GM11168 (cell line): ENCODE measurements around the gene C4orf36.

Source experiments
- in situ Hi-C: fragments of 300-500 bp; cut with MboI; formaldehyde crosslinking; loops from one replicate; pipeline ENCODE4 v1.12.0; 2022; ENCODE audit warnings: low sequenced_read_pairs; ENCODE audit not compliant: unreplicated experiment

The C4orf36 gene

DNA sequence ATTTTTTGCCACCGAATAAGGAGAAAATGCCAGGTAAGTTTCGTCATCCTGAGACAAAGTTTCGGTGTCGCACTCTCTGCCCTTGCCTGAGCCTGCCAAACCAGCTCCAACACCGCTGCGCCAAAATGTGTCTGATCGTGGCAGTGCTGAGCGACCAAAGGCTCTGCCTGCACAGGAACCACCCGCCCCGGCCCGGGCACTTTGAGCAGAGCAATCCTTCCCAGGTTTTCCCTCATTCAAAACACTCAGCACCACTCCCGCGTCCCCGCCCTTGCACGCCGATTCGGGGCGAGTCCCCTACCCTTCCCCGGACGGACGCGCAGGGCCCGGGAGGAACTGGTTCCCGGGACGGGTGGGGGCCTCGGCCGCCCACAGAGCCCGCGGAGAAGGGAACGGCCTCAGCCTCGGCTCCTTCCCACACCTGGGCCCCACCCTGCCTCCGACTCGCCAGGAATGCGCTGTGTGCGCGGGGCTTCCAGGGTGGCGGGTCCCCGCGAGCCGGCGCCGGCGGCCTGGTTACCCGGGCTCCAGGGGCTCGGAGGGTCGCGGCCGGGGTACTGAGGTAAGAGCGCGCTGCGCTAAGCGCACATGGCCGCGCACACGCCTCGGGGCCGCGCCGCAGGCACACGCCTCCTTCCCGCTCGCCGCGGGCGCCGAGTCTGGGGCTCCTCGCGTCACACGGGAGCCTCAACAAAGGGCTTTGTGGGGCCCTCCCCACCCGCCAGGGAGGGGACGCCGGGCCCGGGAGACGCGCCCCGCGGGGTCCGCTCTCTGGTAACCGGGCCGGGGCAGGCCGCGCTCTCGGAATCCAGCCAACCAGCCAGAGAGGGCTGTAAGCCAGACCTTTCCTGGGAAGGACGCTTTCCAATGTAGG, at the start of gene C4orf36:
Gene C4orf36, minus strand, starts transcription at position 661 of the 874 bp plus-strand sequence. CDS start 902 bp downstream, outside the sequence.
- in situ Hi-C loops, result no loop called here

- in situ Hi-C loops, result loop anchor here (25.0 kb wide), 1 partner anchor 271 kb away; the partner anchor contains the start of gene KLHL8
Observed at GRCh38 chr4:86940920-86941460, 48.8 kb upstream of the C4orf36 start.

GRCh38 chr4:86939729-86940575, 47.7 kb upstream of the C4orf36 start:
- in situ Hi-C loops, result loop anchor here (25.0 kb wide), 1 partner anchor 272 kb away; the partner anchor contains the start of gene KLHL8

GRCh38 chr4:86938771-86939520, 46.7 kb upstream of the C4orf36 start:
- in situ Hi-C loops, result loop anchor here (25.0 kb wide), 1 partner anchor 273 kb away; the partner anchor contains the start of gene KLHL8

DNA sequence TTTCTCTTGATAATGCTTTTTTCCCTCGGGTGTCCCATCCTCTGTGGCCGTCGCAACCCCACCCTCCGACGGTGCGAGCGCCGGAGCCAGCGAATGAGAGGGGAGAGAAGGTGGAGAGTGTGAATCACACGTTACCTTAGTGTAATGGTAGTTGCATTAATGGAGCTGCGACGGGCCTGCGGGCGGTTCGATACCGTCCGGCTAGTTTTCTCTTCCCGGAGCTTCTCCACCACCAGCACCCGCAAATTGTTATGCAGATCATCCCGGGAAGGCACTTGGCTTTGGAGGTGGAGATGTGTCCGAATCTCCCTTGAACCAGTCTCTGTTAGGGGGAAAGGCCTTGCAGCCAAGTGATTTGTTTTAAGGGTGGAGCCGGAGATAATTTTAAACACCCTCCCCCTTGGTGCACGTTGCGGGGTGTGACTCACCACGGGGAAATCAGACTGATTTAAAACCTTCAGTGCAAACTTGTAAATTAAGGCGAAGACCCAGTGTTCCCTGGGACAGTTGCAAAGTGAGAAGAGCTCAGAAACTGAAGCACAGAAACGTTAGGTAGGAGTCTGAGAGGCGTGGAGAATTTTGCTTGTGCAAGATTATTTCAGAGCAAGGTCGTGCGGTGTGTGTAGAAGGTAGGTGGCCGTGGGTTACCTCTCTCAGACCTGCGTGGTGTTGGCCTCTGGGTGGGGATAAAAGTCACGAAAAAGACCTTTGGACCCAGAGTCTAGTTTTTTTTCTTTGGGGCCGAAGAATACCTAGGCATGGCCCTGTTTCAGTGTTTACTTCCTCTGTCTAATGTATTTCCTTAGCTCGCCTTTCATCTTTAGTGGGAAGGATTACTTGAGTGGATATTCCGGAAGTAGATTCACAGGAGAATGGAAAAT, 43.9 kb upstream of the C4orf36 start:
- in situ Hi-C loops, result loop anchor here (25.0 kb wide), 1 partner anchor 276 kb away; the partner anchor contains the start of gene KLHL8

GRCh38 chr4:86935566-86935852, 43.3 kb upstream of the C4orf36 start:
- in situ Hi-C loops, result loop anchor here (25.0 kb wide), 1 partner anchor 277 kb away; the partner anchor contains the start of gene KLHL8

GRCh38 chr4:86934771-86935565, 42.7 kb upstream of the C4orf36 start, which contains the start of gene AFF1:
TSS of gene AFF1 (plus strand) at chr4:86935011. CDS start at chr4:86948534, 13,523 bp downstream.
- in situ Hi-C loops, result loop anchor here (25.0 kb wide), 1 partner anchor 277 kb away; the partner anchor contains the start of gene KLHL8

DNA sequence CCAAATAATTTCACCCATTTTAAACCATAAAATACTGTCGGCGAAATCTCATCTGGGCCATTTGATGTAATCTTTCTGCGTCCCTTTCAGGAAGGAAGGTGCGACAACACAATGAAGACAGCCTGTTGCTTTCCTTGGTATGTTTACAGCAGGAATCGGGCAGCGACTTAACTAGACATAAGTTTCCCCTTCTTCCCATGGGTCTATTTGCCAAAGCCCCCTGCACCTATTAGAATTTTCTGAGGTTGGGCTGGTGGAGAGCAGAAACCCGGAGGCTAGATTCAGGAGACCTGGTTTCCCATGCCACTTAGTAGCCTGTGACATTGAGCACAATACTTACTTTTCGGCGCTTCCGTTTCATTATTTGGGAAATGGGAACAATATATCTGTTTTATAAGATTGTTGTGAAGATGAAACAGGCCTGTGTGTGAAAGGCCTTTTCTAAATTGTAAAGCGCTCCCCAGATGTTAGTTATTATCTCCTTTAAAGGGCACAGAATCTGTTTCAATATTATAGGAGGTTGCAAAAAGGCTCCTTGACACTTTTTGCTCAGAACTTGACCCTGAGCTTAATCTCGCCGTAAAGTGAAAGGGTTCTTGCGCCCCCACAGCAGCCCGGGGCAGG, 42.0 kb upstream of the C4orf36 start:
- in situ Hi-C loops, result loop anchor here (25.0 kb wide), 1 partner anchor 278 kb away; the partner anchor contains the start of gene KLHL8

DNA sequence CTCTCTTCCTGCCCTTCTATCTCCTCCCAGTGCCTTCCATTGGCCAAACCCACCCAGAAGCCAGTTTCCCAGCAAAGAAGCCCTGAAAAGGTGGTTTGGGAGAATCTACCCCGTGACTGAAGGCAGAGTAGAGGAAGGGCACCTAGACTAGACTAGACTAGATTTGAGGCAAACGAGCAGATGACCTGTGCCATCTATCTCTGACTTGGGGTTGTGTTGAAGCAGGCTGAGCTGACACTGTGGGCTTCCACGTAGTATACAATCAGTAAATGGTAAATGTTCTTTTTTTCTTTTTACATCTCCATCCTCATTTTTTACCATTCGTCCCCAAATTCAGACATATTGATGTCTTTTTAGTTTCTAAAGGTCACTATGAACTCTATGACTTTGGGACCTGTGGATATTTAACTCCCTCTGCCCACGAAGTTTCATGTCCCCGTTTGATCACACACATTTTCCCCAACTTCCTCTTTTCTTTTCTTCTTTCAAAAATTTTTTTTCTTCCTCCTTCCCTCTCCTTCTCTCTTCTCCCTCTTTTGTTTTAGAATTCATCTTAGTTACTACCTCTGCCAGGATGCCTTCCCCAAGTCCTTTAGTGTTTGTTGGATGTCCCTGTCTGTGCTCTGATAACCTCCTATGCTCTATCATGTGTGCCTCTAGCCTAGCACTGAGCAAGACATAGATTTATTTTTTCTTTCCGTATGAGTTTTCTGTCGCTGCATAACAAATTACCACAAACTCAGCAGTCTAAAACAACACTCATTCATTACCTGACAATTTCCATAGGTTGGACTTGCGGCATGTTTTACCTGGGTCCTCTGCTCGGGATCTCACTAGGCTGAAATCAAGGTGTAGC, 36.4 kb upstream of the C4orf36 start:
- in situ Hi-C loops, result loop anchor here (25.0 kb wide), 1 partner anchor 284 kb away; the partner anchor contains the start of gene KLHL8

- in situ Hi-C loops, result loop anchor here (25.0 kb wide), 1 partner anchor 284 kb away; the partner anchor contains the start of gene KLHL8
Observed at GRCh38 chr4:86927843-86928395, 35.7 kb upstream of the C4orf36 start.

- in situ Hi-C loops, result loop anchor here (25.0 kb wide), 1 partner anchor 286 kb away; the partner anchor contains the start of gene KLHL8
Observed at GRCh38 chr4:86926435-86927086, 34.3 kb upstream of the C4orf36 start.

- in situ Hi-C loops, result loop anchor here (5.0 to 25.0 kb wide), 2 partner anchors 172 to 287 kb away; partner anchors contain the start of gene KLHL8
Observed at GRCh38 chr4:86924811-86925210, 32.6 kb upstream of the C4orf36 start.

DNA sequence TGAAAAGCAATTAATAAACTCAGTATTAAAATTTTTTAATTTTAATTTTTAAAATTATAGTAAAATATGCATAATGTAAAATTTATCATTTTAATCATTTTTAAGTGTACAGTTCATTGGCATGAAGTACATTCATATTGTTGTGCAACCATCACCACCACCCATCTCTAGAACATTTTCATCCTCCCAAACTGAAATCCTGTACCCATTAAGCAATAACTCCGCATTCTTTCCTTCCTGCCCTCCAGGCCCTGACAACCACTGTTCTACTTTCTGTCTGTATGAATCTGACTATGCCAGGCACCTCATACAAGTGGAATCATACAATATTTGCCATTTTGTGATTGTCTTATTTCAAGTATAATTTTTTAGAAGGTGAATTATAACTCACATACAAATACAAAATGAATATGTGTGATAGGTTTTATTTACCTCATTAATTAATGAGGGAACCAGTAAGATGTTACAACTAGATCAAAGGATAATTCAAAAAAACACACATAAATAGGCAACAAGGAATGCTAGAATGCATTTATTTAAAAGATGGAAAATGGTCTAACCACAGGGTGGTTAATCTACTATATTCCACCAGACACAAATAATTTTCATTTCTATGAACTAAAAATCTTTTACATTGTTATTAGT, 29.5 kb upstream of the C4orf36 start:
- in situ Hi-C loops, result loop anchor here (5.0 kb wide), 1 partner anchor 176 kb away; no protein-coding TSS in a partner anchor

DNA sequence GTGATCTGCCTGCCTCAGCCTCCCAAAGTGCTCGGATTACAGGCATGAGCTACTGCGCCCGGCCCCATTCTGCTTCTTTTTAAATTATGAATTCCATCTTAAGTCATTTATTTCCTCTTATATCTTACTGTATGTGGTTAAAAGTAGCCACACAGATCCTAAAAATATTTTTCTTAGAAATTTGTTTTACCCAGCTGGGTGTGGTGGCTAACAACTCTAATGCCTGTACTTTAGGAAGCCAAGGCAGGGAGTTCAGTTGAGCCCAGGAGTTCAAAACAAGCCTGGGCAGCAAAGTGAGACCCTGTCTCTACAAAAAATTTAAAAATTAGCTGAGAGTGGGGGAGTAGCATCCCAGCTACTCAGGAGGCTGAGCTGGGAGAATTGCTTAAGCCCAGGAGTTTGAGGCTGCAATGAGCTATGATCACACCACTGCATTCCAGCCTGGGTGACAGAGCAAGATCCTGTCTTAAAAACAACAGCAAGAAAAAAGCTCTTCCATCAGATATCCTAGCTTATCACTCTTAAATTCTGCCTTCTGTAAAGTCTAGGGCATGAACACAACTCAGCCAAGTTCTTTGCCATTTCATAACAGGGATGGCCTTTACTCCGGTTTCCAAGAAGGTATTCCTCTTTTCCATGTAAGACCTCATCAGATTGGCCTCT, 27.5 kb upstream of the C4orf36 start:
- in situ Hi-C loops, result loop anchor here (5.0 kb wide), 1 partner anchor 178 kb away; no protein-coding TSS in a partner anchor
